K562 (cell line): ENCODE data around the gene KIFAP3. TPM values are rescaled to one million over a fixed set of nuclear protein-coding genes. Genes with fewer than 3 reads are reported as not detected.
A peak's percentile ranks its signal among the peaks of the same experiment; 100 is the strongest.

Experiments
- CBX1 ChIP-seq: sonication (generic); IDR thresholded peaks from 2 replicates; pipeline ENCODE4 v1.6.1; 2016; ENCODE audit warnings: antibody characterized with exemption, low read depth, mild to moderate bottlenecking
- EP300 ChIP-seq: IDR thresholded peaks from 2 replicates; pipeline ENCODE4 v1.6.1; 2012; ENCODE audit warnings: low read length, improper control_type of control experiment
- FOXA1 ChIP-seq: fragments of 450-650 bp; IDR thresholded peaks from 2 replicates; pipeline ENCODE4 v1.6.1; 2016; ENCODE audit warnings: mild to moderate bottlenecking, borderline replicate concordance
- GATAD2A ChIP-seq: fragments of 450-650 bp; IDR thresholded peaks from 2 replicates; pipeline ENCODE4 v1.6.1; 2017
- KDM5B ChIP-seq: fragments of 200-600 bp; sonication (generic); IDR thresholded peaks from 2 replicates; pipeline ENCODE4 v1.6.1; 2012; ENCODE audit warnings: low read depth, mild to moderate bottlenecking, moderate library complexity, low read length, control low read depth, inconsistent platforms; ENCODE audit not compliant: insufficient replicate concordance
- NCOR1 ChIP-seq: fragments of 450-650 bp; IDR thresholded peaks from 2 replicates; pipeline ENCODE4 v1.6.1; 2016; ENCODE audit warnings: mild to moderate bottlenecking, moderate library complexity
- NFRKB ChIP-seq: fragments of 450-650 bp; IDR thresholded peaks from 2 replicates; pipeline ENCODE4 v1.6.1; 2016; ENCODE audit warnings: low read depth
- POLR2AphosphoS2 ChIP-seq: IDR thresholded peaks from 2 replicates; pipeline ENCODE4 v1.6.1; 2012; ENCODE audit warnings: low read length, improper control_type of control experiment
- ZBTB40 ChIP-seq, 2 experiments: fragments of 450-650 bp in 1 of 2; sonication (generic) in 1 of 2; formaldehyde crosslinking in 1 of 2; IDR thresholded peaks; 2 replicates each; pipeline versions ENCODE4 v1.7.1 to v1.9.0; 2016 to 2022; ENCODE audit warnings: inconsistent platforms in 1 of 2, mild to moderate bottlenecking in 1 of 2, missing genetic modification reagents in 1 of 2
- ZBTB9 ChIP-seq: fragments of 450-650 bp; formaldehyde crosslinking; IDR thresholded peaks from 2 replicates; pipeline ENCODE4 v1.4.0; 2020; ENCODE audit warnings: mild to moderate bottlenecking, moderate library complexity
- ZEB2 ChIP-seq: fragments of 450-650 bp; IDR thresholded peaks from 2 replicates; pipeline ENCODE4 v1.6.1; 2016
- ZNF507 ChIP-seq: conservative IDR thresholded peaks from 2 replicates; pipeline ENCODE4 v1.6.1; 2017; ENCODE audit warnings: missing genetic modification characterization, missing compliant biosample characterization
- polyA plus RNA-seq, 8 experiments: library from polyadenylated mRNA; depleted of rRNA in 4 of 8; stranded (reverse) in 5 of 8; unstranded in 3 of 8; fragments of >200 nt; fragmentation: Nextera tagmentation in 2 of 8; fragmentation: Illumina TruSeq in 1 of 8; extraction: Ambion mirVana in 2 of 8; extraction: Trizol in 1 of 8; gene quantifications; 2 replicates each; pipeline versions ENCODE4 v1.2.1 to v1.2.3, GENCODE V29; 2011 to 2014; ENCODE audit warnings: inconsistent platforms in 1 of 8, missing spikeins in 1 of 8
- total RNA-seq, 7 experiments: library from RNA; depleted of rRNA in 6 of 7; stranded (reverse); fragments of >200 nt in 6 of 7; fragmentation: Illumina TruSeq in 2 of 7; extraction: Trizol in 2 of 7; gene quantifications; 2 replicates each; pipeline versions ENCODE4 v1.2.1 to v1.2.3, GENCODE V29; 2011 to 2021; ENCODE audit warnings: low replicate concordance in 1 of 7
- TF ChIP-seq, protein P1 (sequence below): fragments of 450-650 bp; formaldehyde crosslinking; IDR thresholded peaks from 2 replicates; pipeline ENCODE4 v1.4.0; 2022; ENCODE audit warnings: missing genetic modification characterization

Gene KIFAP3
- total and polyA plus RNA-seq, 9 of the 15 experiments (the other 6 are each of a cell fraction or from before 2014, with no cell fraction given), result 8.8 to 17.5 (median 11.8) TPM

DNA sequence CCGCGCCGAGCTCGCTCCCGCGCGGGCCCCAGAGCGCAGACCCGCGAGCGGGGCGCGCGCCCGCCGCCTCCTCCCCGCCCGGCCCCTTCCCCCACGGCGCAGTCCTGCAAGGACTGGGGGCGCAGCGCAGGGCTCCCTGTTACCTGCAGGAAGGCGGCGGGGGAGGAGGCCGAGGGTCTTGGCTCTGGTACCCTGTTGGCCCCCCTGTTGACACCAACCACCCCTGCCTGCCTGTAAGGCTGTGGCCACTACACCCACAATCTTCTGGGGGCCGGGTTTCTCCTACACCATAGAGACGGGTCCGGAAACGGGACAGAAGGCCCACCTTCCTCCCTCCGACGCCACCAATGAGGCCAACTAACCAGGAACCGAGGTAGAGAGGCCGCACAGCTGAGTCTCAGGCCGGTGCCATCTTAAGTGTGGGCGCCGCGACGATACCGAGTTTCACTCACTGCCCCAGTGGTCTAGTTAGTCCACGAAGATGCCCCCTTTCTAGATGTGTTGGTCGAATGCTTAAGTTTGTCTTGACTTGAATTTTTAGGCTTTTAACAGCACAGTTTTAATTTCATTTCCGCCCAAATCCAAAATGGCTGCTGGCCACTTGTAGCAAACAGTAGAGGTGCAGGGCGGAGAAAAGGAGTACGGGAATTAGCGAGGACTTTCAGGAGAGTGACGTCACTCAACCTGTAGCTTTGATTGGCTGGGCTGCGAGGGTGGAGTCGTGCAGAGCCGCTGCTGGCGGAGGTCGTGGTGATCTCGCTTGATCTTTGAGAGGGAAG is 180.7 kb downstream of the KIFAP3 start, which contains the start of gene SCYL3 (continued):
- TF ChIP-seq, protein P1, sequence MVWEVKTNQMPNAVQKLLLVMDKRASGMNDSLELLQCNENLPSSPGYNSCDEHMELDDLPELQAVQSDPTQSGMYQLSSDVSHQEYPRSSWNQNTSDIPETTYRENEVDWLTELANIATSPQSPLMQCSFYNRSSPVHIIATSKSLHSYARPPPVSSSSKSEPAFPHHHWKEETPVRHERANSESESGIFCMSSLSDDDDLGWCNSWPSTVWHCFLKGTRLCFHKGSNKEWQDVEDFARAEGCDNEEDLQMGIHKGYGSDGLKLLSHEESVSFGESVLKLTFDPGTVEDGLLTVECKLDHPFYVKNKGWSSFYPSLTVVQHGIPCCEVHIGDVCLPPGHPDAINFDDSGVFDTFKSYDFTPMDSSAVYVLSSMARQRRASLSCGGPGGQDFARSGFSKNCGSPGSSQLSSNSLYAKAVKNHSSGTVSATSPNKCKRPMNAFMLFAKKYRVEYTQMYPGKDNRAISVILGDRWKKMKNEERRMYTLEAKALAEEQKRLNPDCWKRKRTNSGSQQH (CRISPR knock-in tag), result 0 out of 2 replicates have a peak, but pooled peaks have one; percentile 7
- 0 out of 2 replicates have a peak, but pooled peaks have one; percentile 14 for TF ChIP-seq ZEB2
- TF ChIP-seq POLR2AphosphoS2, result 0 out of 2 replicates have a peak, but pooled peaks have one; percentile 35
- peak; percentile 98 for TF ChIP-seq NFRKB
- peak; percentile 57 for TF ChIP-seq KDM5B
- peak; percentile 95 for TF ChIP-seq ZBTB40 (IDR thresholded peaks at IDR 0.05)
- no peak for TF ChIP-seq ZBTB40 (CRISPR knock-in tag; IDR thresholded peaks at IDR 0.05)
- no peak for TF ChIP-seq ZNF507 (tag)
- TF ChIP-seq GATAD2A, result no peak
- no peak for TF ChIP-seq EP300
- no peak for TF ChIP-seq FOXA1
- TF ChIP-seq ZBTB9, result peak; percentile 86; the same call in 1 of the 2 replicates
- TF ChIP-seq NCOR1, result no peak
- peak; percentile 76; the same call in 1 of the 2 replicates for TF ChIP-seq CBX1
